SK-N-SH (cell line): Measurements from ENCODE around the gene B2M. TPM values are rescaled to one million over a fixed set of nuclear protein-coding genes. Genes with fewer than 3 reads are reported as not detected.

Source experiments
- CTCF ChIA-PET: fragments of 300-600, 350-600 bp; formaldehyde crosslinking; extraction: SDS; loops from one replicate; lab custom pipeline; 2021; lab: Yijun Ruan, JAX
- POLR2A ChIA-PET: fragments of 350-600 bp; sonication (Branson Sonifier 250); formaldehyde crosslinking; extraction: SDS; loops from one replicate; lab custom pipeline; 2020; ENCODE audit warnings: antibody characterized with exemption, inconsistent platforms; lab: Yijun Ruan, JAX
- DNase-seq: peaks from one replicate; pipeline ENCODE4 v3.0.0; 2012
- H2AFZ ChIP-seq: fragments of 200-600 bp; sonication (generic); 2 replicates; pipeline ENCODE4 v1.8.1; 2016; ENCODE audit warnings: antibody characterized with exemption, mild to moderate bottlenecking, low read depth
- H3F3A ChIP-seq: fragments of 200-600 bp; sonication (generic); replicated peaks from 2 replicates; pipeline ENCODE3; 2016; ENCODE audit warnings: antibody characterized with exemption, mild to moderate bottlenecking; ENCODE audit not compliant: insufficient read depth
- H3K27ac ChIP-seq, 2 experiments: fragments of 200-500 bp in 1 of 2; fragments of 200-600 bp in 1 of 2; sonication (Bioruptor generic) in 1 of 2; sonication (generic), shearing (Covaris generic) in 1 of 2; 2 replicates each; pipeline versions ENCODE4 v1.5.1 to v1.6.1; 2014 to 2016; ENCODE audit warnings: low read depth in 2 of 2, inconsistent platforms in 1 of 2, low read length in 1 of 2, mild to moderate bottlenecking in 1 of 2, mixed read lengths in 1 of 2
- H3K27me3 ChIP-seq: fragments of 200-600 bp; sonication (generic), shearing (Covaris generic); 2 replicates; pipeline ENCODE4 v1.6.1; 2016; ENCODE audit warnings: mixed run types; ENCODE audit not compliant: insufficient read depth
- H3K36me3 ChIP-seq, 2 experiments: fragments of 200-500 bp in 1 of 2; fragments of 200-600 bp in 1 of 2; sonication (Bioruptor generic) in 1 of 2; sonication (generic) in 1 of 2; replicated peaks in 1 of 2; 2 replicates each; pipeline versions ENCODE3 to v1.5.1; 2014 to 2016; ENCODE audit warnings: low read length in 1 of 2, mild to moderate bottlenecking in 1 of 2; ENCODE audit not compliant: insufficient read depth in 2 of 2, control insufficient read depth in 1 of 2
- H3K4me1 ChIP-seq, 2 experiments: fragments of 200-500 bp in 1 of 2; fragments of 200-600 bp in 1 of 2; sonication (Bioruptor generic) in 1 of 2; sonication (generic), shearing (Covaris generic) in 1 of 2; 2 replicates each; pipeline versions ENCODE4 v1.5.1 to v1.6.1; 2014 to 2016; ENCODE audit warnings: low read depth in 1 of 2, low read length in 1 of 2, mixed run types in 1 of 2; ENCODE audit not compliant: insufficient read depth in 2 of 2, control insufficient read depth in 1 of 2
- H3K4me2 ChIP-seq: fragments of 200-600 bp; sonication (generic), shearing (Covaris generic); 2 replicates; pipeline ENCODE4 v1.6.1; 2017; ENCODE audit warnings: mixed run types
- H3K4me3 ChIP-seq, 2 experiments: fragments of 200-500 bp in 1 of 2; fragments of 200-600 bp in 1 of 2; sonication (Bioruptor generic) in 1 of 2; sonication (generic), shearing (Covaris generic) in 1 of 2; 2 replicates each; pipeline versions ENCODE4 v1.5.1 to v1.8.1; 2014 to 2016; ENCODE audit warnings: low read depth in 2 of 2, inconsistent platforms in 1 of 2, low read length in 1 of 2, mild to moderate bottlenecking in 1 of 2, mixed read lengths in 1 of 2, moderate library complexity in 1 of 2
- H3K79me2 ChIP-seq: fragments of 200-600 bp; sonication (generic); 2 replicates; pipeline ENCODE4 v1.8.1; 2017; ENCODE audit warnings: mild to moderate bottlenecking; ENCODE audit not compliant: insufficient read depth
- H3K9ac ChIP-seq: fragments of 200-600 bp; sonication (generic); 2 replicates; pipeline ENCODE4 v1.6.1; 2017; ENCODE audit warnings: mixed run types
- H3K9me2 ChIP-seq: fragments of 200-600 bp; sonication (generic); 2 replicates; pipeline ENCODE4 v1.6.1; 2017; ENCODE audit warnings: mixed run types
- H3K9me3 ChIP-seq: fragments of 200-600 bp; sonication (generic); 2 replicates; pipeline ENCODE4 v1.6.1; 2017; ENCODE audit warnings: mixed run types, mild to moderate bottlenecking, moderate library complexity
- H4K20me1 ChIP-seq: fragments of 200-600 bp; sonication (generic); 2 replicates; pipeline ENCODE4 v1.6.1; 2017; ENCODE audit warnings: mild to moderate bottlenecking, mixed run types; ENCODE audit not compliant: insufficient read depth
- CHD2 ChIP-seq: fragments of 150-350 bp; IDR thresholded peaks from 2 replicates; pipeline ENCODE4 v1.6.1; 2018; ENCODE audit warnings: low read length; ENCODE audit not compliant: partially characterized antibody
- EP300 ChIP-seq, 2 experiments: IDR thresholded peaks; 2 replicates each; pipeline versions ENCODE4 v1.4.0 to v1.6.1; 2012; ENCODE audit warnings: borderline replicate concordance in 1 of 2, low read depth in 1 of 2, low read length in 1 of 2
- EZH2phosphoT487 ChIP-seq: fragments of 200-600 bp; sonication (generic); IDR thresholded peaks from 2 replicates; pipeline ENCODE4 v1.6.1; 2017; ENCODE audit warnings: low read depth, mixed run types, mild to moderate bottlenecking, antibody characterized with exemption, moderate library complexity, borderline replicate concordance
- FOSL2 ChIP-seq: IDR thresholded peaks from 2 replicates; pipeline ENCODE4 v1.4.0; 2012; ENCODE audit warnings: low read depth, mild to moderate bottlenecking, moderate library complexity, borderline replicate concordance
- FOXJ3 ChIP-seq: sonication (generic); formaldehyde crosslinking; IDR thresholded peaks from 2 replicates; pipeline ENCODE4 v1.5.1; 2020; ENCODE audit warnings: mild to moderate bottlenecking, missing genetic modification reagents
- GABPA ChIP-seq: IDR thresholded peaks from 2 replicates; pipeline ENCODE4 v1.4.0; 2012; ENCODE audit warnings: low read depth, mild to moderate bottlenecking
- NFIC ChIP-seq: IDR thresholded peaks from 2 replicates; pipeline ENCODE4 v1.4.0; 2012; ENCODE audit warnings: borderline replicate concordance
- NRF1 ChIP-seq: IDR thresholded peaks from 2 replicates; pipeline ENCODE4 v1.6.1; 2012; ENCODE audit warnings: low read depth, mild to moderate bottlenecking, low read length
- PBX3 ChIP-seq: IDR thresholded peaks from 2 replicates; pipeline ENCODE4; 2012
- RXRA ChIP-seq: IDR thresholded peaks from 2 replicates; pipeline ENCODE4 v1.4.0; 2012; ENCODE audit warnings: low read depth, mild to moderate bottlenecking, borderline replicate concordance
- ZBTB33 ChIP-seq: IDR thresholded peaks from 2 replicates; pipeline ENCODE4 v1.4.0; 2012; ENCODE audit warnings: low read depth, borderline replicate concordance
- whole genome bisulfite sequencing: methylation state at CpG from one replicate; pipeline ENCODE4 v1.1.6; 2017; ENCODE audit warnings: low lambda C conversion rate; 5-methylcytosine and 5-hydroxymethylcytosine counted together
- polyA plus RNA-seq, 3 experiments: library from polyadenylated mRNA; depleted of rRNA; stranded (reverse); fragments of >200 nt; gene quantifications; 2 replicates each; pipeline ENCODE4 v1.2.3, GENCODE V29; 2012

Gene B2M
- polyA plus RNA-seq, 1 of the 3 experiments (the other 2 are of a cell fraction) = 1,193 TPM

- TF ChIP-seq EP300 (IDR thresholded peaks at IDR 0.05; ENCODE audit: borderline replicate concordance in 1 of 2, low read depth in 1 of 2, low read length in 1 of 2) (peak; percentile 54 to 66; a peak in 3 of 4 replicates), NRF1 (peak; percentile 42; the same call in 1 of the 2 replicates), EZH2phosphoT487 (no peak), FOXJ3 (CRISPR knock-in tag) (no peak), GABPA (no peak), RXRA (no peak; the same call in 1 of the 2 replicates), NFIC (no peak), ZBTB33 (no peak), FOSL2 (peak; percentile 30; the same call in 1 of the 2 replicates), PBX3 (peak; percentile 36; the same call in 1 of the 2 replicates)
Measured at GRCh38 chr15:44728576-44729407, 17.5 kb downstream of the B2M start (continued).

GRCh38 chr15:44729408-44730127, 18.3 kb downstream of the B2M start:
- WGBS = 4% methylated on average over 21 of the region's 21 CpGs
- peaks cover 5 to 11% of the 10 kb centered on the region in 2 experiments for H3K36me3 ChIP-seq
- peaks cover 6 to 17% of the 10 kb centered on the region in 2 experiments; a peak in 3 of 4 replicates for H3K4me1 ChIP-seq
- H3K4me2 ChIP-seq = peak overlapping the region; percentile 95
- H3K9me2 ChIP-seq = no peaks in the 10 kb centered on the region
- TF ChIP-seq EP300 (IDR thresholded peaks at IDR 0.05; ENCODE audit: borderline replicate concordance in 1 of 2, low read depth in 1 of 2, low read length in 1 of 2) (no peak), RXRA (no peak), CHD2 (no peak)
- TF ChIP-seq, all 33 proteins: peak for 0
- CTCF ChIA-PET = interaction anchor here (0.6 to 3.6 kb wide), 5 partner anchors 9 to 66 kb away, joined by 3 to 21 read pairs (median 9); partner anchors contain the start of gene SPG11
- Histone ChIP-seq H3K9me3 (no peaks in the 10 kb centered on the region), H3K27ac (peak overlapping the region; percentile 97), H4K20me1 (no peaks in the 10 kb centered on the region), H2AFZ (peak overlapping the region; percentile 97), H3K4me3 (peak overlapping the region; percentile 73 to 94), H3K27me3 (no peaks in the 10 kb centered on the region), H3K9ac (peak overlapping the region; percentile 85), H3K79me2 (peaks cover 14% of the 10 kb centered on the region; the same call in 1 of the 2 replicates), H3F3A (peaks cover 19% of the 10 kb centered on the region)
- POLR2A ChIA-PET = interaction anchor here (1.0 to 3.0 kb wide), 8 partner anchors 8 to 905 kb away, joined by 3 to 22 read pairs (median 4); partner anchors contain the start of genes B2M, MFAP1, PATL2 and SPG11
- DNase-seq = no peak
